ENCODE measurements around the gene PDXK. TPM values are rescaled to one million over a fixed set of nuclear protein-coding genes. Genes with fewer than 3 reads are reported as not detected.

The PDXK gene
- 144 to 211 TPM (median 154 TPM) in 3 replicates for polyA plus RNA-seq
- 104 TPM for polyA plus RNA-seq (2011; ENCODE audit: low read depth)
- polyA plus RNA-seq (2011; cell fraction: cytosol; rRNA removed): 101 and 129 TPM in 2 replicates
- polyA plus RNA-seq (2011; cell fraction: nucleus; rRNA removed): 140 and 148 TPM in 2 replicates
- polyA plus RNA-seq (2012; ENCODE audit: low replicate concordance): 111 and 154 TPM in 2 replicates
- polyA minus RNA-seq: 198 to 322 TPM (median 204 TPM) in 3 replicates
- polyA minus RNA-seq (2011; cell fraction: cytosol; rRNA and poly(A)+ RNA removed): 58.1 TPM
- polyA minus RNA-seq (2011; cell fraction: nucleus; rRNA and poly(A)+ RNA removed): 49.2 and 82.9 TPM in 2 replicates

DNA sequence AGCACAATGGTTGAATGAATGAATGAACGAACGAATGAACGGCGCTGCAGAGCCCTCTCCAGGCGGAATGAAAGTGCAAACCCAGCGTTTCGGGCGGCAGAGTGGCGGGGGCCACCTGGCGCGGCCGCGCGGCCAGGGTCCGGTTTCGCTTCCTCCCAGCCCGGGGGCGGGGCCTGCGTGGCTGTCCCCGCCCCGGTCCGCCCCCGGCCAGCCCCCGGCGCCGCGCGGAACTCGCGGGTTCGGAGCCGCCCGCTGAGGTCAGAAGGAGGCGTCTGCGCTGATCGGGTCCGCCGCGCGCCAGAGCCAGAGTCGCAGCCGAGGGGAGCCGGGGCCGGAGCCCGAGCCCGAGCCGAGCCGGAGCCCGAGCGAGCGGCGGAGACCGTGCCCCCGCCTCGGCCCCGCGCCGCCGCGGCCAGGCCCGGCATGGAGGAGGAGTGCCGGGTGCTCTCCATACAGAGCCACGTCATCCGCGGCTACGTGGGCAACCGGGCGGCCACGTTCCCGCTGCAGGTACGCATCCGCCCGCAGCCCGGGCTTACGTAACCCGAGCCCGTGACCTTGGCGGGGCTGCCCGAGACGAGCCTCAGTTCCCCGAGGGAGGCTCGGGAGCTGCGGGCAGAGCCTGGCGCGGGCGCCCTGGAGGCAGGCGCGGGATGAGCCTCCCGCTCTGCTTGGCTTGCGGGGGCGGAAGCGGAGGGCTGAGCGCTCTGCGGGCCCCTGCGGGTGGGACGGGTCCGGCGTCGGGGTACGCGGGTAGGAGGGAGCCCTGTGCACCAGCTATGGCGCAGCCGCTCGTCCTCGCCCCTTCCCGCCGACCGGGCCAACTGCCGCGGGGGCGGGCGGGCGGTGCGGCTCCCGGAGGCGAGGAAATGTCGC, at the start of gene PDXK:
Gene PDXK (plus strand): TSS at position 258 of the 876 bp plus-strand sequence. CDS start 166 bp downstream, at position 424.
- H2AFZ ChIP-seq (ENCODE audit: control insufficient read depth, low read length): peak within 1 kb of the TSS; percentile 43
- no peaks in the 10 kb centered on the region for H3K27me3 ChIP-seq (ENCODE audit: control insufficient read depth, extremely low read depth, insufficient read depth, low read length)
- DNase-seq (ENCODE audit: low read depth, low spot score): no peak
- no peaks in the 10 kb centered on the region for H3K9me3 ChIP-seq (ENCODE audit: control insufficient read depth, low read depth, low read length)
- peak within 1 kb of the TSS; percentile 93 for H3K4me2 ChIP-seq (ENCODE audit: control insufficient read depth, extremely low read depth, insufficient read depth, low read depth, low read length)
- H3K4me1 ChIP-seq (ENCODE audit: control insufficient read depth, extremely low read depth, insufficient read depth, low read length): peaks cover 24% of the 10 kb centered on the region
- peaks cover 8% of the 10 kb centered on the region for H4K20me1 ChIP-seq (ENCODE audit: control insufficient read depth, extremely low read depth, insufficient read depth, low read length)
- H3K9ac ChIP-seq (ENCODE audit: control insufficient read depth, extremely low read depth, insufficient read depth, low read length): peak within 1 kb of the TSS; percentile 86
- no peaks in the 10 kb centered on the region for H3K9me1 ChIP-seq (ENCODE audit: control insufficient read depth, extremely low read depth, insufficient read depth, low read length)
- no peak for TF ChIP-seq EZH2 (IDR thresholded peaks at IDR 0.05; ENCODE audit: low read length)
- TF ChIP-seq, protein P1, sequence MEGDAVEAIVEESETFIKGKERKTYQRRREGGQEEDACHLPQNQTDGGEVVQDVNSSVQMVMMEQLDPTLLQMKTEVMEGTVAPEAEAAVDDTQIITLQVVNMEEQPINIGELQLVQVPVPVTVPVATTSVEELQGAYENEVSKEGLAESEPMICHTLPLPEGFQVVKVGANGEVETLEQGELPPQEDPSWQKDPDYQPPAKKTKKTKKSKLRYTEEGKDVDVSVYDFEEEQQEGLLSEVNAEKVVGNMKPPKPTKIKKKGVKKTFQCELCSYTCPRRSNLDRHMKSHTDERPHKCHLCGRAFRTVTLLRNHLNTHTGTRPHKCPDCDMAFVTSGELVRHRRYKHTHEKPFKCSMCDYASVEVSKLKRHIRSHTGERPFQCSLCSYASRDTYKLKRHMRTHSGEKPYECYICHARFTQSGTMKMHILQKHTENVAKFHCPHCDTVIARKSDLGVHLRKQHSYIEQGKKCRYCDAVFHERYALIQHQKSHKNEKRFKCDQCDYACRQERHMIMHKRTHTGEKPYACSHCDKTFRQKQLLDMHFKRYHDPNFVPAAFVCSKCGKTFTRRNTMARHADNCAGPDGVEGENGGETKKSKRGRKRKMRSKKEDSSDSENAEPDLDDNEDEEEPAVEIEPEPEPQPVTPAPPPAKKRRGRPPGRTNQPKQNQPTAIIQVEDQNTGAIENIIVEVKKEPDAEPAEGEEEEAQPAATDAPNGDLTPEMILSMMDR (optimal IDR thresholded peaks at IDR 0.05 in 1 of 3, IDR thresholded peaks at IDR 0.05 in 1 of 3, conservative IDR thresholded peaks at IDR 0.05 in 1 of 3; ENCODE audit: extremely low read depth in 1 of 3, insufficient read depth in 2 of 3, low read length in 3 of 3): peak in 1 of 3 experiments; percentile 7
- peaks cover 47% of the 10 kb centered on the region for H3K79me2 ChIP-seq (ENCODE audit: control insufficient read depth, insufficient read depth, low read length)
- dilution Hi-C loops (cut with MboI; ENCODE audit: extremely low pct_ligation_motif_present, low sequenced_read_pairs): no loop called here
- FAIRE-seq: no peak
- peak within 1 kb of the TSS; percentile 84 for H3K27ac ChIP-seq (ENCODE audit: control insufficient read depth, insufficient read depth, low read length)
- H3K36me3 ChIP-seq (ENCODE audit: control insufficient read depth in 2 of 2, extremely low read depth in 1 of 2, insufficient read depth in 2 of 2, low read length in 2 of 2): peaks cover 6 to 10% of the 10 kb centered on the region in 2 experiments
- H3K4me3 ChIP-seq (ENCODE audit: control insufficient read depth in 2 of 3, extremely low read depth in 1 of 3, insufficient read depth in 2 of 3, low read depth in 1 of 3, low read length in 3 of 3): peak within 1 kb of the TSS; percentile 69 to 89 (median 86)

GRCh38 chr21:43669828-43670605, 48.9 kb upstream of the PDXK start:
- no peak for TF ChIP-seq EZH2 (IDR thresholded peaks at IDR 0.05; ENCODE audit: low read length)
- TF ChIP-seq, protein P1 (optimal IDR thresholded peaks at IDR 0.05 in 1 of 3, IDR thresholded peaks at IDR 0.05 in 1 of 3, conservative IDR thresholded peaks at IDR 0.05 in 1 of 3; ENCODE audit: extremely low read depth in 1 of 3, insufficient read depth in 2 of 3, low read length in 3 of 3): no peak
- Histone ChIP-seq H3K79me2 (ENCODE audit: control insufficient read depth, insufficient read depth, low read length) (peaks cover 47% of the 10 kb centered on the region), H3K9me3 (ENCODE audit: control insufficient read depth, low read depth, low read length) (no peaks in the 10 kb centered on the region), H3K9ac (ENCODE audit: control insufficient read depth, extremely low read depth, insufficient read depth, low read length) (no peak overlapping the region), H3K4me2 (ENCODE audit: control insufficient read depth, extremely low read depth, insufficient read depth, low read depth, low read length) (no peak overlapping the region), H3K4me3 (ENCODE audit: control insufficient read depth in 2 of 3, extremely low read depth in 1 of 3, insufficient read depth in 2 of 3, low read depth in 1 of 3, low read length in 3 of 3) (no peak overlapping the region), H3K36me3 (ENCODE audit: control insufficient read depth in 2 of 2, extremely low read depth in 1 of 2, insufficient read depth in 2 of 2, low read length in 2 of 2) (peaks cover 16 to 26% of the 10 kb centered on the region in 2 experiments), H4K20me1 (ENCODE audit: control insufficient read depth, extremely low read depth, insufficient read depth, low read length) (no peaks in the 10 kb centered on the region), H3K27me3 (ENCODE audit: control insufficient read depth, extremely low read depth, insufficient read depth, low read length) (no peaks in the 10 kb centered on the region), H2AFZ (ENCODE audit: control insufficient read depth, low read length) (no peak overlapping the region), H3K4me1 (ENCODE audit: control insufficient read depth, extremely low read depth, insufficient read depth, low read length) (no peaks in the 10 kb centered on the region), H3K27ac (ENCODE audit: control insufficient read depth, insufficient read depth, low read length) (no peak overlapping the region), H3K9me1 (ENCODE audit: control insufficient read depth, extremely low read depth, insufficient read depth, low read length) (no peaks in the 10 kb centered on the region)
- DNase-seq (ENCODE audit: low read depth, low spot score): no peak
- dilution Hi-C loops (cut with MboI; ENCODE audit: extremely low pct_ligation_motif_present, low sequenced_read_pairs): no loop called here
- no peak for FAIRE-seq
